DMS53 treated with DMSO at 0.1 percent for 48 hours (cell line): ENCODE results near the gene APLP2.
"Not testable (repeated sequence)": the region's sequence is repeated elsewhere in the genome, so short reads cannot be mapped to it uniquely, and the experiment has no call there.

Source experiments
- DNase-seq: peaks from one replicate; lab custom pipeline; 2025; ENCODE audit not compliant: unreplicated experiment; lab: John Stamatoyannopoulos, UW

The APLP2 gene

GRCh38 chr11:130088919-130089673 is 19.4 kb downstream of the APLP2 start:
- no peak for DNase-seq

- no peak for DNase-seq
Measured at GRCh38 chr11:130089674-130090073, 20.0 kb downstream of the APLP2 start.

- not testable (repeated sequence) for DNase-seq
Measured at GRCh38 chr11:130090517-130090916, 20.8 kb downstream of the APLP2 start.

- not testable (repeated sequence) for DNase-seq
Measured at GRCh38 chr11:130091169-130091568, 21.5 kb downstream of the APLP2 start.

GRCh38 chr11:130092661-130093060 is 23.0 kb downstream of the APLP2 start:
- DNase-seq, result no peak

GRCh38 chr11:130094614-130095013 is 24.9 kb downstream of the APLP2 start:
- no peak for DNase-seq

- no peak for DNase-seq
Measured at GRCh38 chr11:130095326-130095725, 25.6 kb downstream of the APLP2 start.

GRCh38 chr11:130096042-130096441 is 26.3 kb downstream of the APLP2 start:
- DNase-seq, result no peak

- DNase-seq, result no peak
Measured at GRCh38 chr11:130096823-130097222, 27.1 kb downstream of the APLP2 start.

GRCh38 chr11:130097285-130097684 is 27.6 kb downstream of the APLP2 start:
- no peak for DNase-seq

- no peak for DNase-seq
Measured at GRCh38 chr11:130099356-130099755, 29.7 kb downstream of the APLP2 start.

- DNase-seq, result no peak
Measured at GRCh38 chr11:130100381-130101095, 30.8 kb downstream of the APLP2 start.

- DNase-seq, result no peak
Measured at GRCh38 chr11:130101661-130102060, 32.0 kb downstream of the APLP2 start.

GRCh38 chr11:130102301-130103249 is 32.9 kb downstream of the APLP2 start:
- DNase-seq, result no peak

GRCh38 chr11:130103296-130103814 is 33.7 kb downstream of the APLP2 start:
- DNase-seq, result no peak

GRCh38 chr11:130106381-130106780 is 36.7 kb downstream of the APLP2 start:
- no peak for DNase-seq

- not testable (repeated sequence) for DNase-seq
Measured at GRCh38 chr11:130108671-130109070, 39.0 kb downstream of the APLP2 start.

- DNase-seq, result no peak
Measured at GRCh38 chr11:130109386-130109785, 39.7 kb downstream of the APLP2 start.

GRCh38 chr11:130110339-130111108 is 40.8 kb downstream of the APLP2 start:
- DNase-seq, result no peak

GRCh38 chr11:130112071-130112830 is 42.6 kb downstream of the APLP2 start:
- no peak for DNase-seq
